NT2/D1 (cell line): ENCODE measurements around the gene CACNA1D.

Source experiments
- SUZ12 ChIP-seq: IDR thresholded peaks from 2 replicates; pipeline ENCODE4 v1.6.1; 2011; ENCODE audit not compliant: insufficient read length, insufficient read depth; ENCODE audit errors: extremely low read depth
- YY1 ChIP-seq: IDR thresholded peaks from 2 replicates; pipeline ENCODE4 v1.6.1; 2011; ENCODE audit not compliant: insufficient read length, insufficient read depth
- ZNF274 ChIP-seq: IDR thresholded peaks from 2 replicates; pipeline ENCODE4 v1.6.1; 2011; ENCODE audit warnings: mild to moderate bottlenecking, low read depth, low read length

DNA sequence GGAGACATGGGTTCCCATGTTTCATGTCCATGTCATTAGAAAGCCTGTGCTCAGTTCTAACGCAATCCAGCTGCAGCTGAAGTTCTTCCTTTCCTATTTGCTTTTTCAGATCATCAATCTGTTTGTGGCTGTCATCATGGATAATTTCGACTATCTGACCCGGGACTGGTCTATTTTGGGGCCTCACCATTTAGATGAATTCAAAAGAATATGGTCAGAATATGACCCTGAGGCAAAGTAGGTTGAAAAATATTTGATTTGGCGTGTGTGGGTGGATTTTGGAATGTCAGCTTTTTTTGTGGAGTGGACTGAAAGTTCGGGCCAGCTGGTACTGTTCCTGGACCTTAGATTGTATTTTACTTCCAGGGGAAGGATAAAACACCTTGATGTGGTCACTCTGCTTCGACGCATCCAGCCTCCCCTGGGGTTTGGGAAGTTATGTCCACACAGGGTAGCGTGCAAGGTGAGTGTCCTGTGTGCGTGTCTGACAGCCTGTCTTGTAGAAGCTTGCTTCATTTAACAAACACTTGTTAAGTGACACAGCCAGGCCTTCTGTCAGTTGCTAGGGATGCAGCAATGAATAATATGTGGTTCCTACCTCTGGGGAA lies 282.2 kb downstream of the CACNA1D start:
- TF ChIP-seq YY1 (no peak), ZNF274 (no peak), SUZ12 (no peak)
